ENCODE results near the gene ZNF438. TPM values are rescaled to one million over a fixed set of nuclear protein-coding genes. Genes with fewer than 3 reads are reported as not detected.
"Not testable (repeated sequence)": the region's sequence is repeated elsewhere in the genome, so short reads cannot be mapped to it uniquely, and the experiment has no call there.

ZNF438 gene
- total RNA-seq, 1 donor from 2014 or later, result 7.6 TPM

DNA sequence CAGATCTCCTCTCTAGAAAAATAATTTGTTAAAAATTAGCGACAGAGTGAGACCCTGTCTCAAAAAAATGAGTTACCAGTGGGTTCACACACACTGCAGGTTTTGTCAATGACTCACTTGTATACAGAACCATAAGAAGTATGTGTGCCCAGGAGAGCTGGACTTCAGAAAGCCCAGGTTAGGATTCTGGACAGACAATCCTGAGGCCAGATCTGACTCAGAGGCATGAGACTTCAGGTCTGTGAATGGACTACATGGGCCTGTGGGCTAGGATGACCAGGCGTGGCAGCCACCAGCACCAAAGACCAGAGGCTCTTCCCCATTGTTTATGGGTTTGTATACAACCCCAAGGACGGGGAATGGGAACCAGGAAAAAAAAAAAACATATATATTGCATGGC is 9.3 kb upstream of the ZNF438 start:
- DNase-seq, result no peak

DNA sequence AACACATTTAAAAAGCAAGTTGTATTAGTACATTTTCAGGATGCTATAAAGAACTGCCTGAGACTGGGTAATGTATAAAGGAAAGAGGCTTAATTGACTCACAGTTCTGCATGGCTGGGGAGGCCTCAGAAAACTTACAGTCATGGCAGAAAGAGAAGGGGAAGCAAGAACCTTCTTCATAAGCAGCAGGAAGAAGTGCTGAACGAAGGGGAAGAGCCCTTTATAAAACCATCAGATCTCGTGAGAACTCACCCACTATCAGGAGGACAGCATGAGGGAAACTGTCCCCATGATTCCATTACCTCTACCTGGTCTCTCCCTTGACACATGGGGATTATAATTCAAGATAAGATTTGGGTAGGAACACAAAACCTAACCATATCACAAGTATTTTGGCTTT is 7.3 kb upstream of the ZNF438 start:
- DNase-seq, result not testable (repeated sequence)

DNA sequence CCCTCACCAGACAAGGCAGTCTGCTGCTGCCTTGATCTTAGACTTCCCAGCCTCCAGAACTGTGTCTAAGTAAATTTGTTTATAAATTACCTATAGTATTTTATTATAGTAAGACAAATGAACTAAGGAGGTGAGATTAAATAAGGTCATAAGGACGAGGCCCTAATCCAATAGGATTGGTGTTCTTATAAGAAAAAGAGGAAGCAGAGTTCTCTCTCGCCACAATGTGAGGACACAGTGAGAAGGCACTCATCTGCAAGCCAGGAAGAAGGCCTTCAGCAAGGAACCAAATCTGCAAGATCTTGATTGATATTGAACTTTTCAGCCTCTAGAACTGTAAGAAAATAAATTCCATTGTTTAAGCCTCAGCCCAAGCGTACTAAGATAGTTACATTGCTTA is 6.1 kb upstream of the ZNF438 start:
- DNase-seq, result no peak

DNA sequence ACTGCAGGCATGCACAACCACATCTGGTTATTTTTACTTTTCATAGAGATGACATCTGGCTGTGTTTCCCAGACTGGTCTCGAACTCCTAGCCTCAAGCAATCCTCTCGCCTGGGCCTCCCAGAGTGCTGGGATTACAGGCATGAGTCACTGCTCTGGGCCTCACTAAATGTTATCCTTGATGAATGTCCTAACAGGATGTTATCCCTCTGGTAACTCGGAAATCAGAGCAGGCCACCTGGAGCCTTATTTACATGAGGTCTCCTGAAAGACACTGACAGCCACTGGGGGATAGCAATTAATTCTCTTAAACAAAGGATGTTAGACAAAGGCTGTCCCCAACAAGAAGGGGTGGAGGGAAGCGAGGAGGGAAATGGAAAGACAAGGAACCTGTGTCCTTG is 4.5 kb upstream of the ZNF438 start:
- peak; percentile 21 for DNase-seq

DNA sequence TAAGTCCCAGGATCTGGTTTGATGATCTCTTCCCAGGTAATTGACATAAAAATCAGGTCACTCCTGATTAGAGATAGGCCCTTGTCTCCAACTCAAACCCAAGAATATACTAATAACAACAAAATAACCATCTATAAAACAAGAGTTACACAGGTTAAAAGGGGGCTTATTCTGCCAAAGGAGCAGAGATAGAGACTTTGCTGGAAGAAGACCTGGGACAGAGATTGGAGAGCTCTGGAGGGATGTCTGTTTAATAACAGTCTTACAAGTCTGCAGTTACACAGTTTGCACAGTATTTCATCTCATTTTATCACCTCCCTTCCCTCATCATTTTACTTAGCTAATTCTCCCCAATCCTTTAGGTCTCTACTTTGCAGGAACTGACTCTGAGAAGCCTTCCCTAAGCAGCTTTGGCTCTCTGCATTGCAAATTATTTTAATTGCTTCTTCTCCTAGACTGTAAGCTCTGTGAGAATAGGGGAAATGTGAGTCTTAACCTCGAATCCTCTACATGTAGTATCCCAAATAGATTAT is 3.7 kb upstream of the ZNF438 start:
- no peak for DNase-seq

DNA sequence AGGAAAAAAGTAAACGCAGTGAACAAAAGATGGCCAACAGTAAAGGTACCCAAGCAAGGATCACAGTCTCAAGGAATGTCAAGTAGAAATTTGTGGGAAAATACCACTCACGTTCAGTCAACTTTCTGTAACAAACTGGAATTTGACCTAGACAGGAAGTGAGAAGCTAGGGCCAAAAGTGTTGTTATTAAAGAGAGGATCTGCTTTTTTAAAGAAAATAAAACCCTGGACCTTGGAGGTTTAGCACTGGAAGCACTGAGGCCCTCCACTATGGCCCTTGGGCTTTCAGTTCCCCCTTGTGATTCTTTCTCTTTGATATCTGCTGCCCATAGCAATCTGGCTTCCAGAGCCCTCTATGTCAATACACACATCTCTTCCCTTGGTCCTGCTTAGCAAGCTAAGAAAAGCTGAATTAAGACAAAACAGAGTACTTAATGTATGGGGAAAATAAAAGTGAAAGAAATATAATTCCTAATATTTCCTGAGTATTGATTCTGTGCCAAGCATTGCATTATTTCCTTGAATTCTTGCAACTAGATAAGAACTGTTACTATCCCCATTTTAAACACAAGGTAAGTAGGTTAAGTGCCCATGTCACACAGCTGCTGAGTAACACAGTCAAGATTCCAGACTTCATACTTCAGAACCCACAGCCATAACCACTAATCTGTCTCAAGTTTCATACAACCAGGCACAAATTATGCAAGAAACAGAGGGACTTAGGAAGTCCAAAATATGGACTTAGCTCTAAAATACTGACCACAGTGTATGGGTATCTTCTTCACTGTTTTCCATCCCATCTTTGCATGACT is 2.6 kb upstream of the ZNF438 start:
- peak; percentile 18 for DNase-seq

DNA sequence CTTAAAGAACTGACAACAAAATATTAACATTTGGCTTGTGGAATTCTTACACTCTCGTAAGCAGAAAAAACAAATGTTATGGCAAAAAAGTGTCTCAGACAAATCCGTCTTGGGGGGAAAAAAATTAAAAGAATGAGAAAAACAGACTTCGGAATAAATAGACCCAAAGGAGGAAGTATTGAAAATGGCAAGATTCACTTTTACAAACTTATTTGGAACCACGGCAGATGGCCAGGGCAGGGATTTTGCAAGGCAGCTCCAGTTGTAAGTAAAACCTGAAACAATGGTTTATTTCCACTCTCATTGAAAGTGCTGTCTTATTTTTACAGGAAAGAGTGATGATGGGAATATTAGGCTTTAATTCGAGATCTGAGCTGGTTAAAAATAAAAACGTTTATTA is 1.5 kb upstream of the ZNF438 start:
- peak; percentile 19 for DNase-seq

DNA sequence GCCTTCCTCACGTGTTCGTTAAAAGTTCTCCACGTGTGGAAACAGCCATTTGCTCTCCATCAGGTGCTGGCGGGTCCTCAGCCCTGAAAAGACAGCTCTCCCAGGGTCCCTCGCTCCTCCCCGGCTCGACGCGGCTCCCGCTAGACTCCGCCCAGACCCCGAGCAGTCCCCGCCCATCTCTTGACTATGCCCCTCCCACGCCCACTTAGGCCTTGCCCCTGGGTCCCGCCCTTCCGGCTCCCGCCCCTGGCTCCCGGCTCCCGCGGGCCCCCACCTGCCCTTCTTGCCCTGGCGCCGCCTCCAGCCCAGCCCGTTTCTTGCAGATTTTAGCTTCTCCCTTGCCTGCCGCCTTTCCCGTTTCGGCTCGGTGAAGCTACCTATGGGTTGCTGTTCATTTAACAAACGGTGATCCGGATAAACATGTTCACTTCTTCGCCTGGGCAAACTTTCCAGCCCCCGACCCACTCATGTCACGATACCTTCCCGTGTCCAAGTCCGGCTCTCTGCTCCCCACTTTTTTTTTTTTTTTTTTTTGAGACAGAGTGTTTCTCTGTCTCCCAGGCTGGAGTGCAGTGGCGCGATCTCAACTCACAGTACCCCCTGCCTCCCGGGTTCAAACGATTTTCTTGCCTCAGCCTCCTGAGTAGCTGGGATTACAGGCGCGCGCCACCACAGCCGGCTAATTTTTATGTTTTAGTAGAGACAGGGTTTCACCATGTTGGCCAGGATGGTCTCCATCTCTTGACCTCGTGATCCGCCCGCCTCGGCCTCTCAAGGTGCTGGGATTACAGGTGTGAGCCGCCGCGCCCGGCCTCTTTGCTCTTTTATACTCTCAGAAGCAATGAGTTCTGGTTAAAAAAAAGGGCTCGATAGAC is 830 bp upstream of the ZNF438 start:
- peak; percentile 99 for DNase-seq

DNA sequence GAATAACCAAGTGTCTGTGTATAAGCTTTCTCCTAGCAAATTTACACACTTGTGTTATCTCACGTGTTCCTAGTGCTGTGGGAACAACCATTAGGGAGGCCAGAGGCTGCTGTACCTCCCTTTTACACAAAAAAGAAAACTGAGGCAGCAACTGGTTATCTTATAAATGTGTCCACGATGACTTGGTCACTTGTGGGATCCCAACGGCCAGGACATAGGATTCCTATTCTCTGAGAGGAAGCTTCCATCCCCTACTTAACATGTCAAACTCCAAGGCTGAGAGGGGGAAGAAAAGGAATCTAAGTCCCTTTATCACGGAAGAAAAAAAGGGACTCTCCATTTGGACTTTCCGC is 484 bp downstream of the ZNF438 start:
- no peak for DNase-seq

DNA sequence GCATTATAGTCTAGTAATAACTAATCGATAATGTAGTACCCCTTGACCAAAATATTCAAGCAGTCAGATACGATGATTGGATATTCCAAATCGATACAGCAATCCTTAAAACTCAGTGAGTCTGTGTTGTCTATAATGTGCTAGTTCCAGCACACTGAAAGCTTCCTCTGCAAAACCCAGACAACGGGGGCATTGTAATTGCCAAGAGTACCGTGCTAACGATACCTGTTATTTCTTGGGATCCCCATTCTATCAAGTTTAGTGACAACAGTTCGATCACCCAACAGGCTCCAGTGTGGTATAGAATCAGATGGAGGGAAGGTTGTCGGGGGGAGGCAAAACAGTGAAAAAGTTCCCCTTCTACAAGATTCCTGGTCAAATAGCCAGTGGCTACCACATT is 865 bp downstream of the ZNF438 start:
- DNase-seq, result no peak

DNA sequence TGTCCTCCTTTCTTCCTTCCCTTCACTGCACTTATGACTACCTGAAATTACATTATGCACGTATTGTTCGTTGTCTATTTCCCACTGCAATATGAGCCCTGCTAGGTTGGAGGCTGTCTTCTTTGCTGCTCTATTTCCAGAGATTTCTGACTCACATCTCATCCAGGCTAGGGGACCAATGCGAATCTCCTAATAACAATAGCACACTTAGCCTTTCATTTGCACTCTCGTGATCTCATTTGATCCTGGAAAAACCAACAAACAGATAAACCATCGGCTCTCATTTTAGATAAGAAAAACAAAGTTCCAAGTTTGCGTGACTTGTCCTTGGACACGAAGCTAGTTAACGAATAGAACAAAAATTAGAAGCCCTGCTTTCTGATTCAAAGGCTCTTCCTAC is 1.4 kb downstream of the ZNF438 start:
- DNase-seq, result no peak

DNA sequence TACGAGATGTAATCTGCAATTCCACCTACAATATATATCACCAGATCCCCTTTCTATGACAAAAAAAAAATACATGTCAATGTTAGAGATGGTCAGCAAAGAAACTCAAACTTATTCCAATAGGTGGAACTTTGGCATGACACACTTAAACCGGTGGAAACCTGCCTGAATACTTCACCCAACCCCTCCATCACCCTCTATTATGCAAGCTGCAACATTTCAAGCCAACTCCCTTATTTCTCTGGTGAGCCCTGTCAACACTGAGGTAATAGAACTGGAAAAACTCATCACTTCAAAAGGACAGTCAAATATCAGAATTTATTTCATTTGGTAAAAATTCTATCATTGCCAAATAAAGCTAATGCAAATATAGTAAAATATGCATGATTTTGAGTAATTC is 3.6 kb downstream of the ZNF438 start:
- DNase-seq, result peak; percentile 52

DNA sequence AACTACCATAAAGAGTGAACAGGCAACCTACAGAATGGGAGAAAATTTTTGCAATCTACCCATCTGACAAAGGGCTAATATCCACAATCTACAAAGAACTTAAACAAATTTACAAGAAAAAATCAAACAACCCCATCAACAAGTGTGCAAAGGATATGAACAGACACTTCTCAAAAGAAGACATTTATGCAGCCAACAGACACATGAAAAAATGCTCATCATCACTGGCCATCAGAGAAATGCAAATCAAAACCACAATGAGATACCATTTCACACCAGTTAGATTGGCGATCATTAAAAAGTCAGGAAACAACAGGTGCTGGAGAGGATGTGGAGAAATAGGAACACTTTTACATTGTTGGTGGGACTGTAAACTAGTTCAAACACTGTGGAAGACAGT is 5.4 kb downstream of the ZNF438 start:
- not testable (repeated sequence) for DNase-seq

DNA sequence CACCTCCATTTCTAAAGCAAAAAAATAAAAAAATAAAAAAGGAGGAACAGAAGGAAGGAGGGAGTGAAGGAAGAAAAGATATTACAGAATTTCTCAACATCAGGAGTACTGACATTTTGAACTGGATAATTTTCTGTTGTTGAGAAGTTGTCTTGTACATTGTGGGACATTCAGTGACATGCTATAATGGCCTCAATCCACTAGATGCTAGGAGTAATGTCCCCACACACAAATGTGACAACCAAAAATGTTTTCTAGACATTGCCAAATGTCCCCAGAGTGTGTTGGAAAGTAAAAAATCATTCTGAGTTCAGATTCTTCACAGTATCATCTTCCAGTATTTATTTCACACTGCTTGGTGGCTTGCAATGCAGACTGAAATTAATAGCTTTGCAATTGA is 6.5 kb downstream of the ZNF438 start:
- DNase-seq, result peak; percentile 12

DNA sequence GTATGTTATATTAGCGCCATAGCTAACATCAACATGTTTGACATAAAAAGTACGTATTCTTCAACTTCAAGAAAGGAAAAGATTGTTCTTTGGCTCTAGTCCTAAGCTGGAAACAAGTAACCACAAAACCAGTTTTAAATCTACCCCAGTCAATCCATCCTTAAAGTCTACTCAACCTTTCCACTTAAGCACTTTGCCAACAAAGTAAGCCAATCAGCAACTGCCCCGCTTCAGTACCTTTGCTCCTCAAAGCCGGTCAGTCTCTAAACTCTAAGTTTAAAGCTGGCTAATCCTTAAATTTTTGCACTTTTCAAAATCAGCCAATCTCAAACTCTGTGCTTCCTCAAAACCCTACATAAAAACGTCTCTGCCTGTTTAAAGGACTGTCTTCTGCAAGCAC is 8.1 kb downstream of the ZNF438 start:
- no peak for DNase-seq

DNA sequence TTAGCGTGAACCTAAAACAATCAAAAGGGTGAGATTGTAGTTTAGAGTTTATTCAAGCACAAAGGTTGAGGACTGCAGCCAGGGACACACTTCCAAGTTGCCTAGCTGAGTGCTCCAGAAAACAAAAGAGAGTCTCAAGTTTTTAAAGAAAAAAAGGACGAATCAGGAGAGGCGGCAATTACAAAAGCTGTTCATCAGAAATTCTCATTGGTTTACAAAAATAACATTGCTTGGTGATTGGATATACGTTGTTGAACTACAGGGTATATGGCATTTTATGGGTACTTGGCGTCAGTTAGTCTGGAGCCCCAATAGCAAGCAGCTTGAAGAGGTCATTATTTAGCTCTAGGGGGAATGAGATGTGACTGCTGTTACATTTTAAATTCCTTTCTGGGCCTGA is 11.5 kb downstream of the ZNF438 start:
- DNase-seq, result no peak

DNA sequence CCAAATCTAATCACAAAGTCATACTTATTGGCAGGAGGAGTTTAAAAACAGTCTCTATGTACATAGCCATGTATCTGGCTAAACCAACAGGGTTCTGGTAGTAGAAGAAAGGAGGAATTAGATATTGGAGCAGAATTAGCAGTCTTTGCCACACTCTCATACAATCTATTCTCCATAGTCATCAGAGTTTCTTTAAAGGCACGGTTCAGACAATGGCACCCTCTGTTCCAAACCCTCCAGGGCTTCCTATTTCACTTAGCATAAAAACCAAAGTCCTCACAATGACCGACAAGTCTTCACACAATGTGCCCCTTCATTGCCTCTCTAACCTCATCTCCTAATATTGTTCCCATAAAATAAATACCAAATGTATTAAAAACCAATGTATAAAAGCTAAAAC is 12.7 kb downstream of the ZNF438 start:
- DNase-seq, result peak; percentile 21

DNA sequence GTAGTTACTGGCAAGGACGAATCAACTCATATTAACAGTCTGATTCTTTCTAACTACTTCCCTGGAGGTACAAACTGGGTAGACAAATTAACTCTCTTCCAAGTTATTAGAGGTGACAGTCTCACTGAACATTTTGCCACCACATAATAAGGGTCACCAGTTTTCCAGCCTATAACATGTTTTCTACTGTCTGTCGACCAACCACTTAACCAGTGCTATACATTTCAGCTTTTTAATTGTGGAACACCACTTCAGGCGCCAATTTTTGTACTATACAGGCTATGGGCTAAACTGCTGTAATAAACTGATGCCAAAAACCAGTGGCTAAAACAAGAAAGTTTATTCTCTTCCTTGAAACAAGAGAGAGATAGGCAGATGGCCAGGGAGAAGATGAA is 13.3 kb downstream of the ZNF438 start:
- no peak for DNase-seq

DNA sequence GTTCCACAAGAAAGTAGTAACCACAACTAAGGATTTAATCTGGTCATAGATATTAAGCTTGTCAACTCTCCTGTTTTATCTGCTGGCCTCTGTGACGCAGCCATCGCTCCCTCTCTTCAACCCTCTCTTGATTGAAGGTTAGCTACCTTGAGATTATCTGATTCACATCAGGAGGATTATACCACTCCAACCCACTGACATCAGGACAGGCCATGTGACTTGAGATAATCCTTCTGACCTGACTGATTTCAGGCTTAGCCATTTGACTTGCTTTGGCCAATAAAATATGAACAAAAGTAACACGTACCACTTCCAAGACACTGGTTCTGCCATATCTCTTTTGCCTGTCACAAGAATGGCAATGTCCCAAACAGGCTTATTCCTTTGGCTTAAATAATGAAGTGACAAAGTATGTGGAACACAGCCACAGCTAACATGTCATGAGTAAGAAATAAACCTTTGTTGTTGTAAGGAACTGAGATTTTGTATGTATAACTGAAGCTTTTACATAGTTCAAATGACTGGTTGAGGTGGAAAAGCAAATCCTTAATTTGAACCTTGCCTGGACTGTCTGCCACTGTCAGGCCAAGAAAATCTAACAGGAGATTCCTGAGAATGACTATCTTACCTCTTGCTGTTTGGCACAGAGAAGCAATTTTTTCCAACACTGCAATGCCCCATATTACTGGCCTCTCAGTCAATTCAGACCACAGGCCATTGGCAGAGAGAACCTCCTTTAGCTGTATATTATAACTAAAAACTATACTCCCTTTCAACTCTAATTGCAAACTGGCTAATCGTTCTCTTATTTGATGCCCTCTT is 13.9 kb downstream of the ZNF438 start:
- DNase-seq, result peak; percentile 20

DNA sequence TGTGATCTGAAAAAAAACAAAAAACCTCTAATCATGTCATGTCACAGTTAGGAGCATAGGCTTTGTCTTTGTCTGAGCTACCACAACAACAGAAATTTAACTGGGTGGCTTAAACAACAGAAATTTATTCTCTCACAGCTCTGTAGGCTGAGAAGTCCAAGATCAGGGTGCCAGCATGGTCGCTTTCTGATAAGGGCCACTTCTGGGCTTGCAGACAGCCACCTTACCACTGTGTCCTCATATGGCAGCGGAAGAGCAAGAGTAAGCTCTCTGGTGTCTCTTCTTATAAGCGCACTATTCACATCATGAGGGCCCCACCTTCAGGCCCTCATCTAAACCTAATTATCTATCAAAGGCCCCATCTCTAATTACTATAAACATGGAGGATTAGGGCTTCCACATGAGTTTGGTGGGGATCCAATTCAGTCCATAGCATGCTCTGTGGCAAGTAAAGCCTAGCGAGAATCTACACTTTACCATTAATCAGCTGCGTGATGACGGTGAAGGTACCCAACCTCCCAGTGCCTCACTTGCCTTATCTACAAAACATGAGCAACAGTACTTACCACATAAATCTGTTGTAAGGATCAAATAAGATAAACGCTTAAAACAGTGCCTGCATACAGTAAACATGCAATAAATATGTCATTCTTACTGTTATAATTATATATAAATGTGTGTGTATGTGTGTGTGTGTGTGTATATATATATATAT is 17.3 kb downstream of the ZNF438 start:
- no peak for DNase-seq

DNA sequence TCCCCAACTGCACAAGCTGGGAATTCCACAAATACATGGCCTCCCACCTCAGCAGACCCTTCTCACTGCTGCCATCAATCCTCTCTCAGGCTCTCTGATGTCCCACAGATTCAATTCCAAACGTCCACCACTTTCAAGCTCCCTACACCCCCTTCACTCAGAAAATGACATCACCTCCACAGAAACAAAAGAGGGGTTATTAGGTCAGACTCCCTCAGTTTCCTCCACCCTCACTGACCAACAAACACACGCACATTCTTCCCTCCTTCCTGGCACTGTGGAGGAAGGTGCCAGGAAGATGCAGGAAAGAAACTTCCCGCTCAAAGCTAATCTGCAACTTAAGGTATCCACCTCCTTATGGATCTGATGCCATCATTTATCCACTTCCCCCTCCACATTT is 18.3 kb downstream of the ZNF438 start:
- no peak for DNase-seq

DNA sequence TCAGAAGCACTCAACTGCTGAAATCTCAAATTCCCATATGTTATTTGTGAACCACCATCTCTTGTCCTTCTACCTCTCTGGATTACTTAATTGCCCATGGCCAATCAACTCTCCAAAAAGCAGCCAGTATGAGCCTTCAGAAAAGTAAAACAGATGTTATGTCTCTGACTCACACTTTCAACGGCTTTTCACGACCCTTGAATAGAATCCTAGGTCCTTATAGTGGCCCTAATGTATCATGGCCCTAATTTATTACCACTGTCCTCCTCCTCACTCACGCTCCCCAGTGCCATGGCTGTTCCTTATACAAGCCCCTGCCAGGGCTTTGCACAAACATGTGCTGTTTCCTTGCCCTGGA is 20.0 kb downstream of the ZNF438 start:
- peak; percentile 24 for DNase-seq
